ENCODE results near the gene EPHA8. TPM values are rescaled to one million over a fixed set of nuclear protein-coding genes. Genes with fewer than 3 reads are reported as not detected.

Gene EPHA8
- total RNA-seq (not detected), polyA plus RNA-seq (not detected)

- no peak for TF ChIP-seq EGR1 (IDR thresholded peaks at IDR 0.05; ENCODE audit: low read depth in 2 of 2)
- TF ChIP-seq FOXA1 (IDR thresholded peaks at IDR 0.05): no peak
- no peak for TF ChIP-seq HNF4A (conservative IDR thresholded peaks at IDR 0.05)
- TF ChIP-seq GABPA (IDR thresholded peaks at IDR 0.05 in 1 of 2, conservative IDR thresholded peaks at IDR 0.05 in 1 of 2): no peak
- TF ChIP-seq SP1 (IDR thresholded peaks at IDR 0.05): no peak
- TF ChIP-seq REST (IDR thresholded peaks at IDR 0.05): no peak
- no peak for TF ChIP-seq ATF3 (IDR thresholded peaks at IDR 0.05)
- Histone ChIP-seq H3K9ac (ENCODE audit: low read depth in 1 of 2, low read length in 2 of 2) (no peak within 1 kb of the TSS), H3K4me1 (ENCODE audit: control insufficient read depth in 4 of 4, insufficient read depth in 4 of 4, low read length in 3 of 4) (peaks cover 0 to 11% (median 1%) of the 10 kb centered on the region in 4 donors), H3K27me3 (ENCODE audit: control insufficient read depth in 4 of 4, insufficient read depth in 4 of 4, low read length in 3 of 4) (peaks cover 4 to 20% (median 10%) of the 10 kb centered on the region in 4 donors), H3K4me3 (ENCODE audit: low read depth in 1 of 3, low read length in 3 of 3) (peak within 1 kb of the TSS in 1 of 3 donors; percentile 22), H3K9me3 (ENCODE audit: control insufficient read depth in 4 of 4, low read length in 3 of 4) (no peaks in the 10 kb centered on the region), H3K27ac (ENCODE audit: low read depth in 1 of 2, low read length in 2 of 2) (no peak within 1 kb of the TSS), H3K36me3 (ENCODE audit: control insufficient read depth in 4 of 4, insufficient read depth in 3 of 4, low read depth in 1 of 4, low read length in 3 of 4) (no peaks in the 10 kb centered on the region)
- 10% methylated on average over 80 of the region's 81 CpGs for WGBS
- no peak for DNase-seq (ENCODE audit: low spot score)
Measured at GRCh38 chr1:22562584-22563583, at the start of gene EPHA8. Gene EPHA8 (plus strand): TSS chr1:22563489. CDS start chr1:22563636, 147 bp downstream.

- H3K4me1 ChIP-seq (ENCODE audit: control insufficient read depth in 4 of 4, insufficient read depth in 4 of 4, low read length in 3 of 4): no peaks in the 10 kb centered on the region
- TF ChIP-seq EGR1 (IDR thresholded peaks at IDR 0.05; ENCODE audit: low read depth in 2 of 2): no peak
- no peak for TF ChIP-seq MAX (IDR thresholded peaks at IDR 0.05)
- TF ChIP-seq GABPA (IDR thresholded peaks at IDR 0.05 in 1 of 2, conservative IDR thresholded peaks at IDR 0.05 in 1 of 2): no peak
- no peak for TF ChIP-seq TAF1 (conservative IDR thresholded peaks at IDR 0.05)
- DNase-seq (ENCODE audit: low spot score): no peak
- no peaks in the 10 kb centered on the region for H3K27me3 ChIP-seq (ENCODE audit: control insufficient read depth in 4 of 4, insufficient read depth in 4 of 4, low read length in 3 of 4)
- H3K4me3 ChIP-seq (ENCODE audit: low read depth in 1 of 3, low read length in 3 of 3): no peak overlapping the region
- H3K9ac ChIP-seq (ENCODE audit: low read depth in 1 of 2, low read length in 2 of 2): no peak overlapping the region
- no peaks in the 10 kb centered on the region for H3K9me3 ChIP-seq (ENCODE audit: control insufficient read depth in 4 of 4, low read length in 3 of 4)
- H3K27ac ChIP-seq (ENCODE audit: low read depth in 1 of 2, low read length in 2 of 2): no peak overlapping the region
- H3K36me3 ChIP-seq (ENCODE audit: control insufficient read depth in 4 of 4, insufficient read depth in 3 of 4, low read depth in 1 of 4, low read length in 3 of 4): peaks cover 7 to 95% (median 72%) of the 10 kb centered on the region in 4 donors
- WGBS: 97% methylated on average over 16 of the region's 16 CpGs
Measured at GRCh38 chr1:22516906-22517571, 46.2 kb upstream of the EPHA8 start.

GRCh38 chr1:22517956-22518355 lies 45.3 kb upstream of the EPHA8 start:
- Histone ChIP-seq H3K36me3 (ENCODE audit: control insufficient read depth in 4 of 4, insufficient read depth in 3 of 4, low read depth in 1 of 4, low read length in 3 of 4) (peaks cover 2 to 91% (median 69%) of the 10 kb centered on the region in 4 donors), H3K4me1 (ENCODE audit: control insufficient read depth in 4 of 4, insufficient read depth in 4 of 4, low read length in 3 of 4) (no peaks in the 10 kb centered on the region), H3K9ac (ENCODE audit: low read depth in 1 of 2, low read length in 2 of 2) (no peak overlapping the region), H3K4me3 (ENCODE audit: low read depth in 1 of 3, low read length in 3 of 3) (no peak overlapping the region), H3K27ac (ENCODE audit: low read depth in 1 of 2, low read length in 2 of 2) (no peak overlapping the region), H3K9me3 (ENCODE audit: control insufficient read depth in 4 of 4, low read length in 3 of 4) (no peaks in the 10 kb centered on the region), H3K27me3 (ENCODE audit: control insufficient read depth in 4 of 4, insufficient read depth in 4 of 4, low read length in 3 of 4) (no peaks in the 10 kb centered on the region)
- WGBS: 92% methylated on average over 7 of the region's 7 CpGs
- no peak for DNase-seq (ENCODE audit: low spot score)
- TF ChIP-seq CTCF (IDR thresholded peaks at IDR 0.05; ENCODE audit: low read depth, low read length, missing input control) (no peak), YY1 (IDR thresholded peaks at IDR 0.05) (no peak), EGR1 (IDR thresholded peaks at IDR 0.05; ENCODE audit: low read depth in 2 of 2) (no peak)

Measured in liver (tissue), 9 donors.